ENCODE results near the gene FLT3. TPM values are rescaled to one million over a fixed set of nuclear protein-coding genes. Genes with fewer than 3 reads are reported as not detected.

FLT3 gene
- total RNA-seq, 4 donors from 2014 or later, result 0.06 to 1.8 (median 0.53) TPM

DNA sequence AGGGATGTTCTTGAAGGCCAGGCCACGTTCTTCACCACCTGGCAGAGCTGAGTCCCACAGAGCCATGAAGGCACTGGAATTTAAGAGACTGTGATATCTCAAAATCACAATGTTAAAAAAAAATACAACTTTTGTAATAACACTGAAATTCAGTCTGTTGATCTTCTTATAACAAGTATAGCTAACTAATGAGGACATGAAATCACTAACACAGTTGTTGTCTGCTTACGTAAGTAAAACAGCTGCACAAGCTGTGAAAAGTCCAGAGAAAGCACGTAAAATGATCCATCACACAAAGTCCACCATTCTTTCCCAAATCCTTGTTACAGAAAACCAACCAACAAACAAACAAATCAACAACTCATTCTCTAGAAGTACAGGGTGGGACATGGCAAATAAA is 32.9 kb downstream of the FLT3 start:
- intact Hi-C loops (cut with DNase I), result no loop called here
- no peaks in the 10 kb centered on the region for H3K9me3 ChIP-seq
- no peaks in the 10 kb centered on the region for H3K4me1 ChIP-seq
- no peak overlapping the region for H3K4me3 ChIP-seq
- no peak for DNase-seq (ENCODE audit: extremely low spot score)
- H3K36me3 ChIP-seq, result no peaks in the 10 kb centered on the region
- no peak for TF ChIP-seq POLR2A (IDR thresholded peaks at IDR 0.05; ENCODE audit: low read depth)
- TF ChIP-seq, protein P1, sequence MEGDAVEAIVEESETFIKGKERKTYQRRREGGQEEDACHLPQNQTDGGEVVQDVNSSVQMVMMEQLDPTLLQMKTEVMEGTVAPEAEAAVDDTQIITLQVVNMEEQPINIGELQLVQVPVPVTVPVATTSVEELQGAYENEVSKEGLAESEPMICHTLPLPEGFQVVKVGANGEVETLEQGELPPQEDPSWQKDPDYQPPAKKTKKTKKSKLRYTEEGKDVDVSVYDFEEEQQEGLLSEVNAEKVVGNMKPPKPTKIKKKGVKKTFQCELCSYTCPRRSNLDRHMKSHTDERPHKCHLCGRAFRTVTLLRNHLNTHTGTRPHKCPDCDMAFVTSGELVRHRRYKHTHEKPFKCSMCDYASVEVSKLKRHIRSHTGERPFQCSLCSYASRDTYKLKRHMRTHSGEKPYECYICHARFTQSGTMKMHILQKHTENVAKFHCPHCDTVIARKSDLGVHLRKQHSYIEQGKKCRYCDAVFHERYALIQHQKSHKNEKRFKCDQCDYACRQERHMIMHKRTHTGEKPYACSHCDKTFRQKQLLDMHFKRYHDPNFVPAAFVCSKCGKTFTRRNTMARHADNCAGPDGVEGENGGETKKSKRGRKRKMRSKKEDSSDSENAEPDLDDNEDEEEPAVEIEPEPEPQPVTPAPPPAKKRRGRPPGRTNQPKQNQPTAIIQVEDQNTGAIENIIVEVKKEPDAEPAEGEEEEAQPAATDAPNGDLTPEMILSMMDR (IDR thresholded peaks at IDR 0.05), result no peak
- no peak for TF ChIP-seq EP300 (IDR thresholded peaks at IDR 0.05)
- TF ChIP-seq POLR2AphosphoS5 (IDR thresholded peaks at IDR 0.05), result no peak
- 64% methylated on average over 3 of the region's 3 CpGs for WGBS
- H3K27ac ChIP-seq (replicated peaks in 1 of 4), result no peak overlapping the region
- no peaks in the 10 kb centered on the region for H3K27me3 ChIP-seq

DNA sequence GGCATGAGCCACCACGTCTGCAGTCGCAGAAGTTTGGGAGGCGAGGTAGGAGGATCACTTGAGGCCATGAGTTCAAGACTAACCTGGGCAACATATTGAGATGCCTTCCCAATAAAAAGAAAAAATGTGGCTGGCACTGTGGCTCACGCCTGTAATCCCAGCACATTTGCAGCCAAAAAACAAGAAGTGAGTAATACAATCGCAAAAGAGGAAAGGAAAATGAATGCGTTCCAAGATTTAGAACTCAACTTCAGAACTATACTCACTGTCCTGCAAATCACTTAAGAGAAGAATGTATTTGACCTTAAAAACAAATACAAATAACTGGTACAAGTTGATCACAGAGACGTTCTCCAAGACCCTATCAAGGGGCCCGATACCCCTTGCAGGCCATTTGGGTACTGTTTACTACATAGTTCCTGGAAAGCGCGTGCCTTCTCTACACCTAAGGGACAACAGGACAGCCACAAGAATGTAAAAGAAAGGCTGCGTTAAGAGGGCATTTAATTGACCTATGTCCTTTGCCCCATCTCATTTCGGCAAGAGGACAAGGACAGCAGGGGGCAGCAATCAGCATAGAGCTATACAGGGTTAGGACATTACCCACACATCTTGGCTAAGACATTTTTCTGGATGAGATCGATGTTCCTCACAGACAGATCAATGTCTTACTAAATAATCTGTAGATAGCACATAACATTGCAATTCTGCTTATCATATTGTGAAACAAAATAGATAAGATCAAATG is 41.3 kb downstream of the FLT3 start:
- Histone ChIP-seq H3K9me3 (no peaks in the 10 kb centered on the region), H3K27me3 (peaks cover 0 to 24% (median 0%) of the 10 kb centered on the region in 4 donors), H3K36me3 (no peaks in the 10 kb centered on the region), H3K27ac (replicated peaks in 1 of 4) (no peak overlapping the region), H3K4me1 (no peaks in the 10 kb centered on the region), H3K4me3 (no peak overlapping the region)
- TF ChIP-seq, protein P1 (IDR thresholded peaks at IDR 0.05), result no peak
- TF ChIP-seq POLR2AphosphoS5 (IDR thresholded peaks at IDR 0.05) (no peak), EP300 (IDR thresholded peaks at IDR 0.05) (no peak), POLR2A (IDR thresholded peaks at IDR 0.05; ENCODE audit: low read depth) (no peak)
- WGBS, result 67% methylated on average over 13 of the region's 13 CpGs
- DNase-seq (ENCODE audit: extremely low spot score), result no peak
- intact Hi-C loops (cut with DNase I), result no loop called here

- no peak for DNase-seq (ENCODE audit: extremely low spot score)
- TF ChIP-seq POLR2AphosphoS5 (IDR thresholded peaks at IDR 0.05) (no peak), POLR2A (IDR thresholded peaks at IDR 0.05; ENCODE audit: low read depth) (no peak), EP300 (IDR thresholded peaks at IDR 0.05) (no peak)
- TF ChIP-seq, protein P1 (IDR thresholded peaks at IDR 0.05), result no peak
- 87% methylated on average over 13 of the region's 13 CpGs for WGBS
- H3K36me3 ChIP-seq, result no peaks in the 10 kb centered on the region
- H3K4me3 ChIP-seq, result no peak overlapping the region
- no peaks in the 10 kb centered on the region for H3K9me3 ChIP-seq
- intact Hi-C loops (cut with DNase I), result no loop called here
- H3K27me3 ChIP-seq, result peaks cover 0 to 24% (median 0%) of the 10 kb centered on the region in 4 donors
- no peaks in the 10 kb centered on the region for H3K4me1 ChIP-seq
- no peak overlapping the region for H3K27ac ChIP-seq (replicated peaks in 1 of 4)
Observed at GRCh38 chr13:28056970-28057712, 43.2 kb downstream of the FLT3 start.

DNA sequence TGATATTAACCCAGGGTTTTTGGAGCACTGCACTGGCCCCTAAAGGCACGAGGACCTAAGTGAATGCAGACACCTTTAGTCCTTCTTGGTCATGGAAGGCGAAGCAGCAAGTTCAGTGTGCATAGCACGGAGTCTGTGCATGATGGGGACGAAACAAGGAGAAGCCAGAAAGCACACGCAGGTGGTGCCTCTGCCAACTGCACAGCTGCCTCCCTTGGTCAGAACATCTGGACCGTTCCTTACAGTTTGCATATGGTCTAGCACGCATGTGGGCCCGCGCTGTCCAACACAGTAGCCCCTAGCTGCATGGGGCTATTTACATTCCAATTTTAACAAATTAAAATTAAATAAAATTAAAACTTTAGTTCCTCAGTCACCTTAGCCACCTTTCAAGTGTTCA is 44.0 kb downstream of the FLT3 start:
- intact Hi-C loops (cut with DNase I), result no loop called here
- no peak for DNase-seq (ENCODE audit: extremely low spot score)
- peaks cover 0 to 24% (median 0%) of the 10 kb centered on the region in 4 donors for H3K27me3 ChIP-seq
- TF ChIP-seq POLR2A (IDR thresholded peaks at IDR 0.05; ENCODE audit: low read depth), result no peak
- TF ChIP-seq POLR2AphosphoS5 (IDR thresholded peaks at IDR 0.05), result no peak
- TF ChIP-seq, protein P1 (IDR thresholded peaks at IDR 0.05), result no peak
- TF ChIP-seq EP300 (IDR thresholded peaks at IDR 0.05), result no peak
- no peak overlapping the region for H3K27ac ChIP-seq (replicated peaks in 1 of 4)
- H3K4me3 ChIP-seq, result no peak overlapping the region
- H3K9me3 ChIP-seq, result no peaks in the 10 kb centered on the region
- WGBS, result 79% methylated on average over 9 of the region's 9 CpGs
- H3K4me1 ChIP-seq, result no peaks in the 10 kb centered on the region
- no peaks in the 10 kb centered on the region for H3K36me3 ChIP-seq

Data from esophagus muscularis mucosa (tissue), 4 donors.